Measurements from ENCODE around the gene GSE1.

The GSE1 gene

DNA sequence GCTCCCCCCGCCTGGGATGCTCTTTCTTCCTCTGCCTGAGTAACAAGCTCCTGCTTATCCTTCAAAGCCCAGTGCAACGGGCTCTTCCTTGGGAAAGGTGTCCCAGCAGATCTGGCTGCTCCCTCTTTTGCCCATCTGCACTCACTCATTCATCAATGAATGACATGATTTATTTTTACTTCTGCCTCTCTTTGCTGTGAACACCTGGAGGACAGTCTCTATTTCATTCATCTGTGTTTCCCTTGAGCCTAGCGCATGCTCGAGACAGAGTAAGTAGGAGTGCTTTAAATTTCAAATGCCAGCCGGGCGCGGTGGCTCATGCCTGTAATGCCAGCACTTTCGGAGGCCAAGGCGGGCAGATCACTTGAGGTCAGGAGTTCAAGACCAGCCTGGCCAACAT lies 97.6 kb downstream of the GSE1 start:
- DNase-seq = no peak

DNA sequence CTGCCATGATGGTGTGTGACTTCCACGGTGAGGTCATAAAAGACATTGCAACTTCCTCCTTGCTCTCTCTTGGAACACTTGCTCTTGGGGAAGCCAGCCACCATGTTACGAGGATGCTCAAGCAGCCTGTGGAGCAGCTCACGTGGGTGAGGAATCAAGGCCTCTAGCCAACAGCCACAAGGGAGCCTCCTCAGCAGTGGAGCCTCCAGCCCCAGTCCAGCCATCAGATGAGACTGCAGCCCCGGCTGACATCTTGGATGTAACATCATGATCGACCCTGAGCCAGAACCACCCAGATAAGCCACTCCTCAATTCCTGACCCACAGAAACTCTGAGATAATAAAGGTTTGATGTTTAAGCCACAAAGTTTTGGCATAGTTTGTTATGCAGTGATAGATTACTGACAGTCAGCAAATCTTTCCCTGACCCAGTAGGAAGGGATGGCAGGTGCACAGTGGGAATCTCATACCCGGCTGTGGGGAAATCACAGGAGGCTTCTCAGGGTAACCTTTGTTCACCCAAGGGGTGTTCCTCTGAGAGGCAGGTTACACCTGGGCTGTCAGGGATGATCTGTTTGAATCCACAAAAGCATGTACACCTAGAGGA lies 99.0 kb downstream of the GSE1 start:
- no peak for DNase-seq

DNA sequence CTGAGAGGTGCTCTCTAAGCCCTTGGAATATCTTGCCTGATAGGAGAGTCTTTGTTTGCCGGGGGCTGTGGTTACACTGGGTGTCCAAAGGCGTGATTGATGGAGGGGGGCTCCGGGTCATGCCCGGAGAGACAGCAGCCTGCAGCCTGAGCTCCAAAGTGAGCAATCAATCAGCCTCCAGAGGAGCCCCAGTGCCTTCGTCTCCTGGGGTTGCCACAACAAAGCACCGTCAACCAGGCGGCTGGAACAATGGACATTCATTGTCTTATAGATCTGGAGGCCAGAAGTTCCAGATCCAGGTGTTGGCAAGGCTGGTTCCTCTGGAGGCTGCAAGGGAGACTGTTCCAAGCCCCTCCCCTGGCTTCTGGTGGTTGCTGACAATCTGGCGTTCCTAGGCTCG lies 99.7 kb downstream of the GSE1 start:
- no peak for DNase-seq

DNA sequence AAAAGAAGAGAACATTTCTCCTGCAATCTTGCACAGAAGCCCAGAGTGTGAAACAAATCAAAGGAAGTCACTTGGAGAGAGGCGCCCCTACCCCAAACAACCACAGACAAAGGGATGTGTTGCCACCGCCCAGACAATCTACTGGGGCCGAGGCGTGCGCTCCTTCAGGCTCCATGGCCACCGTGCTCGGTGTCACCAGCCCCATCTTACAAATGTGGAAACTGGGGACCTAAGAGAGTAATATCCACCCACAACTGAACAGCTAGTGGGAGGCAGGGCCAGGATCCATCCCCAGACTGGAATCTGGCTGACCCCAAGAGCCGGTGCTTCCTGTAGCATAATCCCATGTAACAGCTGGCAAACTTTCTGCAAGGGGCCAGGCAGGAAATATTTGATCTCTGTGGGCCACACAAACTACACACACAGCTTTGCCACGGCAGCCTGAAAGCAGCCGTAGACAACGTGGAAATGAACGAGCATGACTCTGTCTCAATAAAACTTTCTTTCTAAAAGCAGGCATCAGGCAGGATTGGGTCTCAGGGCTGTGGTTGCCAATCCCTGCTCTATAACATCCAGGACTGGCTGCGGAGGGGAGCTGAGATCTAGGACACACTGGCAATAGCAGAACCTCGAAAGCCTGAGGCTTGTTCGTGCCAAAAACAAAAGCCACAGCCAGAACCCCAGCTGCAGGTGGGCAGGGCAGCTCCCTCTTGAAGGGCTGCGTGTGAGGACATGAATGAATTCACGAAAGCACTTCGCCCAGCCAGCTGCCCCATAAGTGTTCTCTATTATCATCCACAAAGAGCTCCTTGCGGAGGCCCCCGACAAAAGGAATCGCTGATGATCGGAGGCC lies 102.3 kb downstream of the GSE1 start:
- DNase-seq = no peak

DNA sequence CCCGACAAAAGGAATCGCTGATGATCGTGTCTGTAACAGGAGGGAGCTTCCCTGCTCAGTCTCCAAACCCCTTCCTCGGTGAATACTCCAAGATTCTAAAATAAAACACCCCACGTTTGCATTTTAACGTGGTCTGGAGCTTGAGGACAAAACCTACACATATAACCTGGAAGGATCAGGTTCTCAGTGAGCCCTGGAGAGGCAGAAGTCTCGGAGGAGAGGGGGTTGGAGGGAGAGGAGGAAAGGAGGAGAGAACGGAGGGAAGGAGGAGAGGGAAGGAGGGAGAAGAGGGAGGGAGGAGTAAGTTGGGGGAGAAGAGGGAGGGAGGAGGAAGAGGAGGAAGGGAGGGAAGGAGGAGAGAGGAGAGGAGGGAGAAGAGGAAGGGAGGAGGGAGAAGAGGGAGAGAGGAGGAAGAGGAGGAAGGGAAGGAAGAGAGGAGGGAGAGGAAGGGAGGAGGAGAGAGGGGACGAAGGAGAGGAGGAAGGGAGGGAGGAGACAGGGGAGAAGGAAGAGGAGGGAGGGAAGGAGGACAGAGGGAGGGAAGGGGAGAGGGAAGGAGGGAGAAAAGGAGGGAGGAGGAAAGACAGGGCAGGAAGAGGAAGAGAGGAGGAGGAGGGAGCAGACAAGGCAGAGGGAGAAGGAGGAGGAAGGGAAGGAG lies 103.0 kb downstream of the GSE1 start:
- no peak for DNase-seq

DNA sequence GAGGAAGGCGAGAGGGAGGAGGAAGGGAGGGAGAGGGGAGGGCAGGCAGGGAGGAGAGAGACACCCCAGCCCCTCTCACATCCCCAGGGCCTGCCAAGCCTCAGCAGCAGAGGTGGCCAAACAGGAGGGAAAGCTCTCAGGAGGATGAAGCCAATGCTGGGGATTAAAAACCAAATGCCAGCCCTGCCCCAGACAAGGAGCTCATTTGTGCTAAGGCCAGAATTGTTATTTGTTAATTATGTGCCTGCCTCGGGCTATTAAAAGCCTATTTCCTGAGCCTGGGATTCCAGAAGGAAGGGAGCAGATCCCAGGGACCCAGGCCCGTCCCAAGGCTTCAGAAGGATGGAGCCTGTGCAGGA lies 103.5 kb downstream of the GSE1 start:
- no peak for DNase-seq

DNA sequence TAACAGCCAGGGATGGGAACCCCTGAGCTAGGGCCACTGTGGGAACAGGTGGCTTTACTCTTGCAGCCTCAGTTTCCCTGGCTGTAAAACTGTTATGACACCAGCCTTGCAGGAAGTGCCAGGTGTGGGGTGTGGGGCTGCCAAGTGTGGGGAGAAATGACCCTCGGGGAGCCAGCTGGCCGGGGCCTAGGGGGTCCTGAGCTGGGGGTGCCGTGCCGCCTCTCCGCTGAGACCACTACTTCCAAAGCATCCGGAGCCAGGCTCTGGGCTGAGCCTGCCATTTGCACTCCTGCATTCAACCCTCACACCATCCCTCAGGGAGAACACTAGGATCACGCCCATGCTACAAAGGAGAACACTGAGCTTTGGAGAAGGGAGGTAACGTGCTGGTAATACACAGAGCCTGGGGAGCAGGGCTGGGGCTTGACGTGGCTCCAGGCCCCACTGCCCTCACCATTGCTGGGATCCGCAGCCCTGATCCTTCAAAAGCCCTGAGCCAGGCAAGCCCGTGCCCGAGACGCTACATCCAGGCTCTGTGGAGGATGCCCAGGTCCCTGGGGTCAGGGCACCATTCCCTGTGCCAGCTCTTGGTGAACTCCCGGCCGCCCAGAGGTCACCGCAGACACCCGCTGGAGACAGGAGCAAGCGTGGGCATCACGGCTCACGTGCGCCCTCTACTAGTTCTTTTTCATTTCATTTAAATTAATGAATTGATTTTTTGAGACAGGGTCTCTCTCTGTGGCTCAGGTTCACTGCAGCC lies 104.5 kb downstream of the GSE1 start:
- no peak for DNase-seq

DNA sequence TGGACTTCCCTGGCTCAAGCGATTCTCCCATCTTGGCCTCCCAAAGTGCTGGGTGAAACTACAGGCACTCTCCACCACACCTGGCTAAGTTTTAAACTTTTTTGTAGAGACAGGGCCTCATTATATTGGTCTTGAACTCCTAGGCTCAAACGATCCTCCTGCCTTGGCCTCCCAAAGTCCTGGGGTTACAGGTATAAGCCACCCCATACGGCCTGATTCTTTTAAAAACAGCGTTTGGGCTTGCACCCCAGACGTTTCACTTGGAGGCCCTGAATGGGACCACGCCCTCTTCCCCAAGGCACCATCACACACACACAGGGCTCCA lies 105.0 kb downstream of the GSE1 start:
- DNase-seq = no peak

DNA sequence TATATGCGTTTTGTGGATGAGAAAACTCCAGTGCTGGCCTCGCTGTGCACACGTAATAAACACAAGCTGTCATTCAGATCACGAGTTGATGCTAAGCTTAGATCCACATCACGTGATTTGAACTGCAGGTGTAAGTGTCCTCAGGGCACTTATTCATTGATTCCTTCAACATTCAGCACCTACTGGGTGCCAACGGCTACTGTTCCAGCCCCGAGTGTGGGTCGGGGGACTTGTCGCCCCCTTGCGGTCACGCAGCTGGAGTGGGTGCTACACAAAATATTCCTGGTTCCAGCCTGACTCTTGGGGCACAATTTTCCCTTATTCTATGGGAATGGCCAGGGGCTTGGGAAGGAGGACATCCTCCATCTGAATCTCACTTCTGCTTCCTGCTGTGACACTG lies 105.6 kb downstream of the GSE1 start:
- no peak for DNase-seq

DNA sequence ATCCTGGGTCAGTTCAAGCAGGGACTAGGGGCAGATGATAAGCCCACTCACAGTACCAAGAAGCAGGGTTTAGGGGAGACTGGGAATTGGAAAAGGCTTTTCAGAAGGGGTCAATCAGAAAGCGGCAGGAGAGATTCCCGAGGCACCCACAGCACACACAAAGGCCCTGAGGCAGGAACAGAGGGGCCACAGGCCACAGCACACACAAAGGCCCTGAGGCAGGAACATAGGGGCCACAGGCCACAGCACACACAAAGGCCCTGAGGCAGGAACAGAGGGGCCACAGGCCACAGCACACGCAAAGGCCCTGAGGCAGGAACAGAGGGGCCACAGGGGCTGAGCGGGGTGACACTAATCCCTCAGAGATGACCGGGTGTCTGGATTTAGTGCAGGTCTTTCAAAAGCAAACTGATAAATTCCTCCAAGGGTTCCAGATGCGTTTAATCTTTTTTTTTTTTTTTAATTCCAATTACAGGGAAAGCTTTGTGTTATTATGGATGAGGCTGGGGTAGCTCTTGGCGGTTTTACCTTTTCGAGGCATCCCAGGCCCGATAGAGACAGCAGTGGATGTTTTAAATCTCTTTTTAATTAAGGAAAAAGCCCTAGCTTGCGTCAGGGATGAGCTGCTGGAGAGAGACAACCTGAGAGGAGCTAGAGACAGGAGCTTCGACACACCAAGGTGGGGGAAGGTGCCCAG lies 106.6 kb downstream of the GSE1 start:
- no peak for DNase-seq

DNA sequence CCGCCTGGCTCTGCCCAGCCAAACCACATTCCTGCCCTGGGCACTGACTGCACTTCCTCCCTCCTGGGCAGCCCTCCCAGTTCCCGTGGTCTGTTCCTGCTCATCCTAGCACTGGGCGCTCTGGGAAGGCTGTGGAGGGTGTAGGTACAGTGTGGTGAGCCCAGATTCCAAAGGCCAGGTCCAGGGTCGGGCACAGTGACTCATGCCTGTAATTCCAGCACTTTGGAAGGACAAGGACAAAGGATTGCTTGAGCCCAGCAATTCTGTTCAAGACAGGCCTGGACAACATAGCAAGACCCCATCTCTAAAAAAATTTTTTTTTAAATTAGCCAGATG lies 107.1 kb downstream of the GSE1 start:
- DNase-seq = no peak

DNA sequence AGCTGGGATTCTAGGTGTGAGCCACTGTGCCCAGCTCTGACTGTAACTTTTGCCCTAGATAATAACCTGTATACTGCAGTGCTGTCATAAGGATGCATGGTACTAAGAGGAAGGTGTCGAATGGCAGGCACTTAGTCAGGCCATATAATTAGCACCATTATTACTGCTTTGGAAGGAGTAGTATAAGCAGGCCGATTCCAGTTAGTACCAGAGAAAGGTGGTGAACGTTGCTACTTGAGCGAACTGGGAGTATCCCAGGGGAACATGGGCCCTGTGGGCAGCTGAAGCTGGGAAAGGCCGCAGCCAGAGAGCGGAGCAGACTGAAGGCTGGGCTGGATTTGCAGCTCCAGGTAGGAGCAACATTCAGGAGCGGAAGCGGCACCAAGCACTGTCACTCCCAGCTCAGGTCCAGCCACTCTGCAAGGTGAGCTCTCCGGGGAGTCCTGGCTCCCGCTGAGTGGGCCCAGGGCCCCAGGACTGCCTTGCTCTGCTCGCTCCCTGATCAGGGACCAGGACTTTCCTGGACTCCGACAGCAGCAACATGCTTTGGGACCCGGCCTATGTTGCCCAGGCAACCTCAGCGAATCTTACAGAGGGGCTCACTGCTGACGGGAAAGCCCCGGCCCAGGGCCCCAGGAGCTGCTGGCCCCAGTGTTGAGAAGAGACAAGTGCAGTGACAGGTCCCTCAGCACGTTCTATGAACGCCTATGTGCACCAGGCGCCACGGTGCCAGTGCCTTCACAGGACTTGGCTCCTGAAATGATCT lies 109.2 kb downstream of the GSE1 start:
- DNase-seq = no peak

DNA sequence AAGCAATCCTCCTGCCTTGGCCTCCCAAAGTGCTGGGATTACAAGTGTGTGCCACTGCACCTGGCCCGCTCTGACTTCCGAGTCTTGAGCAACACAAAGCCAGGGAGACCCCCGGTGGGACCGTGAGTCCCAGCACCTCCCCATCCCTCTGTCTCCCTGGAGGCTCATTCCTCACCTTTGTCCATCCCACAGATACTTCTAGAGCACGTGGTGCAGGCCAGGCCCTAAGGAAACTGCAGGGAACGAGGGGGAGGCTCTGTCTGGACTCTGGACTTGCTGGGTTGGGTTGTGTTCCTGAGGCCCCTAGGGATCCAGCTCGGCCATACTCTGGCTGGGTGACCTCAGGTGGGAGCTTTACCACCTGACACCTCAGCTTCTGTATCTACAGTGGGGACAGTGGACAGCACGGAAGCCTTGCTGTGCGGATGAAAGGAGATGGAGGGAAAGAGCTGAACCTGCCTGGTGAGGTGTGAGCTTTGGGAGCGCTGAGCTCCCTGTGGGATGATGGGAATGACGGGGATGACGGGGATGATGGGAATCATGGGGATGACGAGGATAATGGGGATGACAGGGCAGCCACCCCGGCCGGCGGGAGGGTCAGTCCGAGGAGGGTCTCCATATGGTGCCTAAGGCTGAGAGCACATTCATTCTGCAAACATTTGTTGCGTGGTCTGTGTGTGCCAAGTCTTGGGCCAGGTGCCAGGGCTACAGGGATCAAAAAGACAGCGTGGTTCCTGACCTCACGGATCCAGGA lies 111.2 kb downstream of the GSE1 start:
- DNase-seq = no peak

DNA sequence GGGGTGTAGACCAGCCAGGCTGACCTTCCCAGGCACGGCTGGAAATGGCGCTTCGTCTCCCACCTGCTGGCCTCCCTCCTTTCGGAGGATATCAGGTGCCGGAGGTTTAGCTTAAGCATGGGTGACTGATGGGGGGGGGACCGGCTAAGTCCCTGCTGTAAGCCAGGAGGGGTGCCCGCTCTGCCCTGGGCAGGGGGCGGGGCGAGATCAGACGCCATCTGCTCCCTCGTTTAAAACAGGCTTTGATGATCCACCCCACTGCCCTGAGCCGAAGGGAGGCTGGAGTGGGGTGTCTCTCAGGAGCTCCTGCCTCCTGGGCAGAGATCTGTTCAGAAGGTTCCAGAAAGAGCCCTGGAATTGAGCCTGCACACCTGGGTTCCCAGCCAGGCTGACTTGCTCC lies 111.8 kb downstream of the GSE1 start:
- DNase-seq = no peak
